OCI-LY1 (cell line): Measurements from ENCODE around the gene HTATIP2.

Experiments used
- EZH2 ChIP-seq: fragments of 200-600 bp; sonication (generic), shearing (Covaris generic); IDR thresholded peaks from 2 replicates; pipeline ENCODE4 v1.8.0; 2017; ENCODE audit warnings: borderline replicate concordance, mixed run types, mild to moderate bottlenecking, antibody characterized with exemption, low read length, moderate library complexity, mixed read lengths
- TF ChIP-seq, protein P1 (sequence below): fragments of 200-600 bp; sonication (generic), shearing (Covaris generic); IDR thresholded peaks from 2 replicates; pipeline ENCODE4 v1.5.1; 2017; ENCODE audit warnings: mild to moderate bottlenecking, antibody characterized with exemption, low read length, moderate library complexity, mixed read lengths

DNA sequence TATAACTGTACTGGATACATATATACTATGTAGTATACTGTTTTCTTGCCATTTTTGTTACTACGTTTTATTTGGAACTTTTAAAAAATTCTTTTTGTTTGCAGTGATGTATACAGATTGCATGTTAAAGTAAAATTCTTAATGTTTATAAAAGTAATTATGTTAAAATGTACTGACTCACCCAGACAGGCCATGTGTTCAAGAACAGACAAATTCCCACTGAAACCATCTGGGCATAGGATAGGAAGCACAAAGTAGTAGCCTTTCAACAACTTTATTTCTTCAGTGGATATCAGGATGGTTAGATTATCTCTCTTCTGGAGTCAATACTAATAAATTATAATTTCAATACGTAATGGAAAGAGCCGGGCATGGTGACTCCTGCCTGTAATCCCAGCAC is 43.8 kb downstream of the HTATIP2 start:
- TF ChIP-seq, protein P1, sequence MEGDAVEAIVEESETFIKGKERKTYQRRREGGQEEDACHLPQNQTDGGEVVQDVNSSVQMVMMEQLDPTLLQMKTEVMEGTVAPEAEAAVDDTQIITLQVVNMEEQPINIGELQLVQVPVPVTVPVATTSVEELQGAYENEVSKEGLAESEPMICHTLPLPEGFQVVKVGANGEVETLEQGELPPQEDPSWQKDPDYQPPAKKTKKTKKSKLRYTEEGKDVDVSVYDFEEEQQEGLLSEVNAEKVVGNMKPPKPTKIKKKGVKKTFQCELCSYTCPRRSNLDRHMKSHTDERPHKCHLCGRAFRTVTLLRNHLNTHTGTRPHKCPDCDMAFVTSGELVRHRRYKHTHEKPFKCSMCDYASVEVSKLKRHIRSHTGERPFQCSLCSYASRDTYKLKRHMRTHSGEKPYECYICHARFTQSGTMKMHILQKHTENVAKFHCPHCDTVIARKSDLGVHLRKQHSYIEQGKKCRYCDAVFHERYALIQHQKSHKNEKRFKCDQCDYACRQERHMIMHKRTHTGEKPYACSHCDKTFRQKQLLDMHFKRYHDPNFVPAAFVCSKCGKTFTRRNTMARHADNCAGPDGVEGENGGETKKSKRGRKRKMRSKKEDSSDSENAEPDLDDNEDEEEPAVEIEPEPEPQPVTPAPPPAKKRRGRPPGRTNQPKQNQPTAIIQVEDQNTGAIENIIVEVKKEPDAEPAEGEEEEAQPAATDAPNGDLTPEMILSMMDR = no peak
- TF ChIP-seq EZH2 = no peak
